T-cell (primary cell): ENCODE results near the gene MAEL. TPM values are rescaled to one million over a fixed set of nuclear protein-coding genes. Genes with fewer than 3 reads are reported as not detected.
A peak's percentile ranks its signal among the peaks of the same experiment; 100 is the strongest.

Source experiments
- ATAC-seq, 4 experiments: fragments of 200-7000 bp in 3 of 4; fragments of 150-1000 bp in 1 of 4; cut with Tn5 transposase; replicated peaks in 1 of 4; 1 replicate in 3 of 4; 2 replicates in 1 of 4; pipeline ENCODE4 v1.10.0; 2021; ENCODE audit warnings: moderate library complexity in 3 of 4, mild to moderate bottlenecking in 2 of 4, moderate number of reproducible peaks in 1 of 4
- CTCF ChIA-PET, 2 donors: fragments of 300-600 bp; sonication (Branson Sonifier 250); formaldehyde crosslinking; loops; one replicate each; lab custom pipeline; 2022; ENCODE audit warnings: antibody characterized with exemption in 2 of 2; lab: Charles Lee
- POLR2A ChIA-PET, 2 donors: fragments of 300-600 bp; sonication (Branson Sonifier 250); formaldehyde crosslinking; loops; one replicate each; lab custom pipeline; 2022; ENCODE audit warnings: antibody characterized with exemption in 2 of 2; lab: Charles Lee
- DNase-seq, 35 experiments: peaks; one replicate each; pipeline versions ENCODE4 v3.0.0 to v3.0.0-alpha.2; 2013 to 2023
- H3K27ac ChIP-seq: one replicate; pipeline ENCODE4 v1.5.1; 2013; ENCODE audit warnings: low read length
- H3K27me3 ChIP-seq, 2 experiments: replicated peaks in 1 of 2; 1 replicate in 1 of 2; 2 replicates in 1 of 2; pipeline versions ENCODE4 v1.6.1 to v1.7.0; 2013; ENCODE audit warnings: low read length in 1 of 2, mixed read lengths in 1 of 2; ENCODE audit not compliant: control insufficient read depth in 2 of 2, insufficient read depth in 2 of 2; ENCODE audit errors: extremely low read depth in 1 of 2
- H3K36me3 ChIP-seq, 2 donors: 1 replicate in 1 of 2; 2 replicates in 1 of 2; pipeline versions ENCODE4 v1.6.1 to v1.7.0; 2013; ENCODE audit warnings: low read length in 1 of 2; ENCODE audit not compliant: control insufficient read depth in 2 of 2, insufficient read depth in 1 of 2; ENCODE audit errors: extremely low read depth in 1 of 2
- H3K4me1 ChIP-seq, 2 experiments: 1 replicate in 1 of 2; 2 replicates in 1 of 2; pipeline versions ENCODE4 v1.6.1 to v1.7.0; 2013; ENCODE audit warnings: low read length in 2 of 2, mixed read lengths in 1 of 2; ENCODE audit not compliant: insufficient read depth in 2 of 2, control insufficient read depth in 1 of 2; ENCODE audit errors: extremely low read depth in 1 of 2
- H3K4me3 ChIP-seq, 2 donors: 1 replicate in 1 of 2; 2 replicates in 1 of 2; pipeline versions ENCODE4 v1.5.1 to v1.7.0; 2013; ENCODE audit warnings: mild to moderate bottlenecking in 2 of 2, low read length in 1 of 2, moderate library complexity in 1 of 2; ENCODE audit not compliant: control insufficient read depth in 1 of 2; ENCODE audit errors: extremely low read depth in 1 of 2
- H3K9me3 ChIP-seq: 2 replicates; pipeline ENCODE4 v1.7.0; 2013
- H3K27ac Mint-ChIP-seq, 2 donors: one replicate each; pipeline ENCODE4 v1.8.0; 2020 to 2021; ENCODE audit warnings: mild to moderate bottlenecking in 2 of 2, mixed read lengths in 2 of 2
- H3K27me3 Mint-ChIP-seq, 2 donors: one replicate each; pipeline ENCODE4 v1.8.0; 2021 to 2022; ENCODE audit warnings: mixed read lengths in 2 of 2
- H3K36me3 Mint-ChIP-seq: one replicate; pipeline ENCODE4 v1.8.0; 2021; ENCODE audit warnings: mixed read lengths
- H3K4me1 Mint-ChIP-seq, 3 donors: one replicate each; pipeline ENCODE4 v1.8.0; 2020 to 2022; ENCODE audit warnings: mixed read lengths in 3 of 3, mild to moderate bottlenecking in 1 of 3
- H3K4me3 Mint-ChIP-seq, 3 donors: one replicate each; pipeline ENCODE4 v1.8.0; 2020 to 2022; ENCODE audit warnings: mild to moderate bottlenecking in 3 of 3, mixed read lengths in 3 of 3, moderate library complexity in 3 of 3
- H3K9me3 Mint-ChIP-seq, 3 donors: one replicate each; pipeline ENCODE4 v1.8.0; 2020 to 2022; ENCODE audit warnings: mixed read lengths in 3 of 3
- WGBS: methylation state at CpG from one replicate; pipeline ENCODE4 v1.1.5; 2013; ENCODE audit warnings: missing lambda C conversion rate; ENCODE audit not compliant: insufficient coverage; 5-methylcytosine and 5-hydroxymethylcytosine counted together
- total RNA-seq, 35 experiments: library from RNA in 6 of 35; stranded (reverse) in 6 of 35; fragments of 120-200 nt in 1 of 35; gene quantifications; one replicate each; pipeline versions ENCODE4 v1.2.1 to v1.2.4 and lab custom pipeline; 2013 to 2026

Gene MAEL
- total RNA-seq, 5 donors from 2014 or later (not counting 1 experiment from before 2014, with no cell fraction given) = not detected

GRCh38 chr1:167061073-167061464 lies 72.0 kb downstream of the MAEL start:
- ChIA-PET POLR2A (interaction anchor here (1.0 to 2.4 kb wide), 2 partner anchors 151 kb away, joined by 3 to 7 read pairs; no protein-coding TSS in a partner anchor), CTCF (interaction anchor here (0.6 to 10.4 kb wide), 10 partner anchors 11 to 276 kb away, joined by 3 to 325 read pairs (median 5); partner anchors contain the start of gene POU2F1 (in 1 of the 2))
- H3K27me3 ChIP-seq = no peaks in the 10 kb centered on the region
- ATAC-seq (no peak), DNase-seq (no peak)
- H3K4me1 Mint-ChIP-seq = peaks cover 6 to 8% (median 8%) of the 10 kb centered on the region in 3 donors
- no peak overlapping the region for H3K4me3 Mint-ChIP-seq
- no peaks in the 10 kb centered on the region for H3K9me3 ChIP-seq
- H3K36me3 Mint-ChIP-seq = peaks cover 6% of the 10 kb centered on the region
- H3K4me3 ChIP-seq = no peak overlapping the region
- H3K36me3 ChIP-seq = peaks cover 0 to 7% of the 10 kb centered on the region in 2 donors
- no peak overlapping the region for H3K27ac Mint-ChIP-seq
- H3K27ac ChIP-seq = no peak overlapping the region
- no peaks in the 10 kb centered on the region for H3K27me3 Mint-ChIP-seq
- no peaks in the 10 kb centered on the region for H3K9me3 Mint-ChIP-seq
- WGBS = 89% methylated on average over 3 of the region's 3 CpGs
- peaks cover 0 to 6% of the 10 kb centered on the region in 2 experiments for H3K4me1 ChIP-seq

GRCh38 chr1:167064621-167065020 lies 75.5 kb downstream of the MAEL start:
- H3K27ac Mint-ChIP-seq = no peak overlapping the region
- DNase-seq = no peak
- no peak overlapping the region for H3K4me3 Mint-ChIP-seq
- Histone ChIP-seq H3K27me3 (no peaks in the 10 kb centered on the region), H3K4me1 (peaks cover 0 to 9% of the 10 kb centered on the region in 2 experiments), H3K4me3 (no peak overlapping the region), H3K27ac (no peak overlapping the region), H3K9me3 (no peaks in the 10 kb centered on the region), H3K36me3 (peaks cover 3 to 11% of the 10 kb centered on the region in 2 donors)
- peaks cover 0 to 2% (median 1%) of the 10 kb centered on the region in 3 donors for H3K4me1 Mint-ChIP-seq
- H3K36me3 Mint-ChIP-seq = peaks cover 6% of the 10 kb centered on the region
- H3K9me3 Mint-ChIP-seq = no peaks in the 10 kb centered on the region
- ChIA-PET POLR2A (no interaction called here), CTCF (interaction anchor here (0.5 to 10.4 kb wide), 7 partner anchors 19 to 470 kb away, joined by 3 to 325 read pairs (median 3); no protein-coding TSS in a partner anchor)
- no peaks in the 10 kb centered on the region for H3K27me3 Mint-ChIP-seq
- WGBS = 95% methylated on average over 3 of the region's 9 CpGs
- ATAC-seq = no peak

GRCh38 chr1:167065471-167065870 lies 76.4 kb downstream of the MAEL start:
- Histone ChIP-seq H3K36me3 (peaks cover 3 to 11% of the 10 kb centered on the region in 2 donors), H3K27me3 (no peaks in the 10 kb centered on the region), H3K4me3 (no peak overlapping the region), H3K9me3 (no peaks in the 10 kb centered on the region), H3K27ac (no peak overlapping the region), H3K4me1 (peaks cover 0 to 9% of the 10 kb centered on the region in 2 experiments)
- Mint-ChIP-seq H3K9me3 (no peaks in the 10 kb centered on the region), H3K36me3 (peaks cover 6% of the 10 kb centered on the region), H3K27ac (no peak overlapping the region), H3K27me3 (no peaks in the 10 kb centered on the region), H3K4me1 (peaks cover 0 to 2% (median 0%) of the 10 kb centered on the region in 3 donors), H3K4me3 (no peak overlapping the region)
- DNase-seq = no peak
- POLR2A ChIA-PET = no interaction called here
- no peak for ATAC-seq
- CTCF ChIA-PET = interaction anchor here (0.6 to 9.5 kb wide), 7 partner anchors 58 to 488 kb away, joined by 3 to 325 read pairs (median 3); partner anchors contain the start of gene CREG1 (in 1 of the 2)
- WGBS = 90% methylated on average over 4 of the region's 8 CpGs

DNA sequence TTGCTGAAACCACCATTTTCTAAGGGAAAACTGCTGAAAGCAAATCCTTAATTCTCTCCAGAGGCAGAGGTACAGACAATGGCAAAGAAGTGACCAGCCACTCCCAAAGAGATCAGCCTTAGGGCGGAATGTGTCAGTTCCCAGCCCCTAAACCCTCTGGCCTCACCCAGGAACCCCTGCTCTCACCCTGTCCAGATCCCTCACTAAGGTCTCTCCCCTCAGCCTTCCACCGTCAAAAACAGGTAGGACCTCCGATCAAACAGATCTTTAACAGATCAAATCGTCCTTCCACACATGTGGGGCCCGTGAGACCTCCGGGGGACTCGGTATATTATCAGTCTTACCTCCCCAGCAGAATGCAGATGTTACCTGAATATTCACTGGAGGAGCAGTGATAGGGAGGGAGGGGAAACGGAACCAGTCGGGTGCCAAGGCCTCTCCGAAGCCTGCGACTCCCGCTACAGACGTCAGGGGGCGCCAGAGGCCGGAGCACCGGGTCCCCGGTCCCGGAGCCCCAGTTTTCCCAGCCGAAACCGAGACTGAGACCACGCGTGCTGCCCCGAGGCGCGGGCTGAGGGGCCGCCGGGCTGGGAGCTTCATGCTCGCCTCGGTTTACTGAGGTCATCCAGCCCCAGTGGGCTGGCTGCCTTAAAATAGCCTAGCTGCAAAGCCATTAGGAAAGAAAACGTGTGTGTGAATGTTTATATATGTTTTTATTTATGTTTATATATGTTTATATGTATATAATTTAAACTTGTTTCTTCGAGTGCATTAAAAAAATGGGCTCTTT lies 77.4 kb downstream of the MAEL start:
- DNase-seq (peak; percentile 43 to 86 (median 71)), ATAC-seq (peak; percentile 89 to 96 (median 94))
- no peaks in the 10 kb centered on the region for H3K27me3 Mint-ChIP-seq
- H3K4me1 Mint-ChIP-seq = peaks cover 0 to 2% (median 0%) of the 10 kb centered on the region in 3 donors
- H3K4me1 ChIP-seq = peaks cover 0 to 9% of the 10 kb centered on the region in 2 experiments
- no peaks in the 10 kb centered on the region for H3K9me3 ChIP-seq
- 12% methylated on average over 25 of the region's 31 CpGs for WGBS
- no peak overlapping the region for H3K27ac Mint-ChIP-seq
- peaks cover 3 to 11% of the 10 kb centered on the region in 2 donors for H3K36me3 ChIP-seq
- CTCF ChIA-PET = interaction anchor here (0.5 to 1.5 kb wide), 16 partner anchors 13 to 487 kb away, joined by 3 to 12 read pairs (median 3); partner anchors contain the start of genes CREG1 (in 1 of the 2) and POU2F1 (in 1 of the 2)
- no peaks in the 10 kb centered on the region for H3K9me3 Mint-ChIP-seq
- peaks cover 3% of the 10 kb centered on the region for H3K36me3 Mint-ChIP-seq
- POLR2A ChIA-PET = interaction anchor here in 1 of 2 donors (0.5 kb wide), 1 partner anchor 35 kb away, joined by 3 read pairs; no protein-coding TSS in a partner anchor
- no peak overlapping the region for H3K4me3 ChIP-seq
- H3K27me3 ChIP-seq = peaks cover 0 to 2% of the 10 kb centered on the region in 2 experiments
- H3K27ac ChIP-seq = no peak overlapping the region
- H3K4me3 Mint-ChIP-seq = peak overlapping the region in 1 of 3 donors; percentile 22

GRCh38 chr1:167067904-167068303 lies 78.8 kb downstream of the MAEL start:
- Mint-ChIP-seq H3K9me3 (no peaks in the 10 kb centered on the region), H3K36me3 (peaks cover 3% of the 10 kb centered on the region), H3K27me3 (no peaks in the 10 kb centered on the region), H3K27ac (no peak overlapping the region), H3K4me3 (no peak overlapping the region), H3K4me1 (peaks cover 0 to 2% (median 0%) of the 10 kb centered on the region in 3 donors)
- Histone ChIP-seq H3K27me3 (peaks cover 0 to 3% of the 10 kb centered on the region in 2 experiments), H3K4me3 (no peak overlapping the region), H3K9me3 (no peaks in the 10 kb centered on the region), H3K27ac (no peak overlapping the region), H3K36me3 (peaks cover 3 to 6% of the 10 kb centered on the region in 2 donors), H3K4me1 (peaks cover 0 to 9% of the 10 kb centered on the region in 2 experiments)
- POLR2A ChIA-PET = no interaction called here
- DNase-seq (no peak), ATAC-seq (no peak)
- CTCF ChIA-PET = no interaction called here
- no CpG with 5 or more reads among the region's 3 CpGs for WGBS

DNA sequence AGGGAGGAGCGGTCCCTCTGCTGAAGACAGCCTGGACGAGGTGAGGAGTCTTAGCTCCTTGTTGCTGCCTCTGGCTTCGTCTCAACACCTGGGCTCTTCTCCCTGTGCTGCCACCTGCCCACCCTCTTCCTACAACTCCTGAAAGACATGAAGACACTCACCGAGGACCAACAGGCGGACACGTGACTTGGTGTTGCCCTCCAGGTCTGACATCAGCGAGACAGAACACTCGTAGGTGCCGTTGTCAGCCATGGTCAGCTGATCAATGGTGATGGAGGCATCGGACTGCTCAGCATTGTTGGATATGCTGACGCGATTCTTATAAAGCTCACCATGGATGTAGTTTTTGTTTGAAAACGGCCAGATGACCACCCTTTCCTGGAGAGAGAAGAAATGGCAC lies 79.7 kb downstream of the MAEL start:
- DNase-seq (no peak), ATAC-seq (no peak)
- no peak overlapping the region for H3K4me3 ChIP-seq
- H3K9me3 ChIP-seq = no peaks in the 10 kb centered on the region
- Mint-ChIP-seq H3K4me1 (peaks cover 0 to 2% (median 0%) of the 10 kb centered on the region in 3 donors), H3K27ac (no peak overlapping the region), H3K36me3 (peaks cover 3% of the 10 kb centered on the region), H3K27me3 (no peaks in the 10 kb centered on the region), H3K9me3 (no peaks in the 10 kb centered on the region), H3K4me3 (no peak overlapping the region)
- CTCF ChIA-PET = interaction anchor here in 1 of 2 donors (0.8 kb wide), 1 partner anchor 9 kb away, joined by 8 read pairs; no protein-coding TSS in a partner anchor
- H3K36me3 ChIP-seq = peaks cover 3 to 4% of the 10 kb centered on the region in 2 donors
- H3K4me1 ChIP-seq = peaks cover 0 to 9% of the 10 kb centered on the region in 2 experiments
- WGBS = 92% methylated on average over 10 of the region's 13 CpGs
- POLR2A ChIA-PET = no interaction called here
- peaks cover 0 to 3% of the 10 kb centered on the region in 2 experiments for H3K27me3 ChIP-seq
- H3K27ac ChIP-seq = no peak overlapping the region
